Measurements from ENCODE around the gene AMMECR1. TPM values are rescaled to one million over a fixed set of nuclear protein-coding genes. Genes with fewer than 3 reads are reported as not detected.

The AMMECR1 gene
- polyA plus RNA-seq, 1 donor from 2014 or later, result 3.7 TPM

DNA sequence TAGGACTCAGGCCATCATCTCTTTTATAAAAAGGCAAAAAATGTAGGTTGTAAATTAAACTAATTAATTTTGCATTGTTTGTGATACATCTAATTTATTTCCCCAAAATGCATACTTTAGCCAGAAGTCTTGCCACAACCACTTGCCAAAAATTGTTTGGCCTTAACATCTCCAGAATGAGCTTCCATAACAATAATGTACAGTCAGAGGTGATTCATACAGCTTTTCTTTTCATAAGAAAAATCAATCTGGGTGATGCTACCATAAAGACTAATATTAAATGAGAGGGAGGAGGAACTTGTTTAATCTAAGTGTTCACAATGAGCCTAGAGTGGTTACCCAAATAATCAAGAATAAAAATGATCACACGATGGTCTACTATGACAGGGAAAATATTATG, 59.3 kb downstream of the AMMECR1 start:
- Histone ChIP-seq H3F3A (ENCODE audit: insufficient read depth, low read length, poor library complexity, severe bottlenecking) (no peaks in the 10 kb centered on the region), H3K9ac (ENCODE audit: low read length) (no peak overlapping the region), H3K4me2 (ENCODE audit: low read length) (no peak overlapping the region), H3K79me2 (replicated peaks; ENCODE audit: insufficient read depth, low read length) (no peaks in the 10 kb centered on the region), H2AFZ (ENCODE audit: low read depth, low read length) (no peak overlapping the region), H3K9me2 (ENCODE audit: insufficient read depth, low read length) (no peaks in the 10 kb centered on the region), H3K27ac (ENCODE audit: low read length) (no peak overlapping the region), H4K20me1 (ENCODE audit: insufficient read depth) (no peaks in the 10 kb centered on the region), H3K9me3 (ENCODE audit: low read length) (no peaks in the 10 kb centered on the region), H3K4me3 (ENCODE audit: low read length) (no peak overlapping the region), H3K36me3 (ENCODE audit: insufficient read depth, low read length) (no peaks in the 10 kb centered on the region), H3K27me3 (ENCODE audit: insufficient read depth, low read depth, low read length) (no peaks in the 10 kb centered on the region)
- TF ChIP-seq POLR2AphosphoS5 (IDR thresholded peaks at IDR 0.05) (no peak), RAD21 (conservative IDR thresholded peaks at IDR 0.05) (no peak), SMC3 (conservative IDR thresholded peaks at IDR 0.05; ENCODE audit: poor library complexity) (no peak), EP300 (conservative IDR thresholded peaks at IDR 0.05; ENCODE audit: poor library complexity, severe bottlenecking) (no peak), MXI1 (conservative IDR thresholded peaks at IDR 0.05; ENCODE audit: poor library complexity, severe bottlenecking) (no peak), EZH2 (IDR thresholded peaks at IDR 0.05; ENCODE audit: borderline replicate concordance, insufficient read depth, low read length, poor library complexity, severe bottlenecking) (no peak), TAF1 (IDR thresholded peaks at IDR 0.05; ENCODE audit: low read depth) (no peak)
- TF ChIP-seq, protein P1, sequence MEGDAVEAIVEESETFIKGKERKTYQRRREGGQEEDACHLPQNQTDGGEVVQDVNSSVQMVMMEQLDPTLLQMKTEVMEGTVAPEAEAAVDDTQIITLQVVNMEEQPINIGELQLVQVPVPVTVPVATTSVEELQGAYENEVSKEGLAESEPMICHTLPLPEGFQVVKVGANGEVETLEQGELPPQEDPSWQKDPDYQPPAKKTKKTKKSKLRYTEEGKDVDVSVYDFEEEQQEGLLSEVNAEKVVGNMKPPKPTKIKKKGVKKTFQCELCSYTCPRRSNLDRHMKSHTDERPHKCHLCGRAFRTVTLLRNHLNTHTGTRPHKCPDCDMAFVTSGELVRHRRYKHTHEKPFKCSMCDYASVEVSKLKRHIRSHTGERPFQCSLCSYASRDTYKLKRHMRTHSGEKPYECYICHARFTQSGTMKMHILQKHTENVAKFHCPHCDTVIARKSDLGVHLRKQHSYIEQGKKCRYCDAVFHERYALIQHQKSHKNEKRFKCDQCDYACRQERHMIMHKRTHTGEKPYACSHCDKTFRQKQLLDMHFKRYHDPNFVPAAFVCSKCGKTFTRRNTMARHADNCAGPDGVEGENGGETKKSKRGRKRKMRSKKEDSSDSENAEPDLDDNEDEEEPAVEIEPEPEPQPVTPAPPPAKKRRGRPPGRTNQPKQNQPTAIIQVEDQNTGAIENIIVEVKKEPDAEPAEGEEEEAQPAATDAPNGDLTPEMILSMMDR (IDR thresholded peaks at IDR 0.05; ENCODE audit: poor library complexity, severe bottlenecking), result no peak
- TF ChIP-seq, protein P2, sequence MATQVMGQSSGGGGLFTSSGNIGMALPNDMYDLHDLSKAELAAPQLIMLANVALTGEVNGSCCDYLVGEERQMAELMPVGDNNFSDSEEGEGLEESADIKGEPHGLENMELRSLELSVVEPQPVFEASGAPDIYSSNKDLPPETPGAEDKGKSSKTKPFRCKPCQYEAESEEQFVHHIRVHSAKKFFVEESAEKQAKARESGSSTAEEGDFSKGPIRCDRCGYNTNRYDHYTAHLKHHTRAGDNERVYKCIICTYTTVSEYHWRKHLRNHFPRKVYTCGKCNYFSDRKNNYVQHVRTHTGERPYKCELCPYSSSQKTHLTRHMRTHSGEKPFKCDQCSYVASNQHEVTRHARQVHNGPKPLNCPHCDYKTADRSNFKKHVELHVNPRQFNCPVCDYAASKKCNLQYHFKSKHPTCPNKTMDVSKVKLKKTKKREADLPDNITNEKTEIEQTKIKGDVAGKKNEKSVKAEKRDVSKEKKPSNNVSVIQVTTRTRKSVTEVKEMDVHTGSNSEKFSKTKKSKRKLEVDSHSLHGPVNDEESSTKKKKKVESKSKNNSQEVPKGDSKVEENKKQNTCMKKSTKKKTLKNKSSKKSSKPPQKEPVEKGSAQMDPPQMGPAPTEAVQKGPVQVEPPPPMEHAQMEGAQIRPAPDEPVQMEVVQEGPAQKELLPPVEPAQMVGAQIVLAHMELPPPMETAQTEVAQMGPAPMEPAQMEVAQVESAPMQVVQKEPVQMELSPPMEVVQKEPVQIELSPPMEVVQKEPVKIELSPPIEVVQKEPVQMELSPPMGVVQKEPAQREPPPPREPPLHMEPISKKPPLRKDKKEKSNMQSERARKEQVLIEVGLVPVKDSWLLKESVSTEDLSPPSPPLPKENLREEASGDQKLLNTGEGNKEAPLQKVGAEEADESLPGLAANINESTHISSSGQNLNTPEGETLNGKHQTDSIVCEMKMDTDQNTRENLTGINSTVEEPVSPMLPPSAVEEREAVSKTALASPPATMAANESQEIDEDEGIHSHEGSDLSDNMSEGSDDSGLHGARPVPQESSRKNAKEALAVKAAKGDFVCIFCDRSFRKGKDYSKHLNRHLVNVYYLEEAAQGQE (IDR thresholded peaks at IDR 0.05; ENCODE audit: borderline replicate concordance), result no peak

DNA sequence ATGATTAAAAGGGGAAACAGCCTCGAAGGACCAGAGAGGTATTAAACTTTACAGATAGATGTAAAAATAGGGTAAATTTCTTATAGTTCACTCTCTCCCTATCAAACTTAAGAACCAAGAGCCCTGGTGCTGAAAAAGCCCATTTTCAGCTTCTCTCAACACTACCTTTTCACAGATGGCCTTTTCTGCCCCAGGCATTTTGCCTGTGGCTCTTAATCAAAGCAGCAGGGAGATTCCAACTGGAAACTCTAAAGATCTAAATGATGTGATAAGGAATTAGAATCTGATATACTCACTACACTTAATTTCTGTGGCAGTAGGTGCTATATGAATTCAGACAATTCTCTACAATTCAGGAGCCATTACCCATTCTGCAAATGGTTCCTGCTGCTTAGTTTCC, 60.0 kb downstream of the AMMECR1 start:
- Histone ChIP-seq H3K4me3 (ENCODE audit: low read length) (no peak overlapping the region), H3K9ac (ENCODE audit: low read length) (no peak overlapping the region), H3K9me2 (ENCODE audit: insufficient read depth, low read length) (no peaks in the 10 kb centered on the region), H2AFZ (ENCODE audit: low read depth, low read length) (no peak overlapping the region), H3K9me3 (ENCODE audit: low read length) (no peaks in the 10 kb centered on the region), H3K79me2 (replicated peaks; ENCODE audit: insufficient read depth, low read length) (no peaks in the 10 kb centered on the region), H3K27ac (ENCODE audit: low read length) (no peak overlapping the region), H4K20me1 (ENCODE audit: insufficient read depth) (no peaks in the 10 kb centered on the region), H3K36me3 (ENCODE audit: insufficient read depth, low read length) (no peaks in the 10 kb centered on the region), H3K4me2 (ENCODE audit: low read length) (no peak overlapping the region), H3K27me3 (ENCODE audit: insufficient read depth, low read depth, low read length) (no peaks in the 10 kb centered on the region), H3F3A (ENCODE audit: insufficient read depth, low read length, poor library complexity, severe bottlenecking) (no peaks in the 10 kb centered on the region)
- TF ChIP-seq SMC3 (conservative IDR thresholded peaks at IDR 0.05; ENCODE audit: poor library complexity) (no peak), MXI1 (conservative IDR thresholded peaks at IDR 0.05; ENCODE audit: poor library complexity, severe bottlenecking) (no peak), RAD21 (conservative IDR thresholded peaks at IDR 0.05) (no peak), TAF1 (IDR thresholded peaks at IDR 0.05; ENCODE audit: low read depth) (no peak), EZH2 (IDR thresholded peaks at IDR 0.05; ENCODE audit: borderline replicate concordance, insufficient read depth, low read length, poor library complexity, severe bottlenecking) (no peak), POLR2AphosphoS5 (IDR thresholded peaks at IDR 0.05) (no peak), EP300 (conservative IDR thresholded peaks at IDR 0.05; ENCODE audit: poor library complexity, severe bottlenecking) (no peak)
- TF ChIP-seq, protein P1 (IDR thresholded peaks at IDR 0.05; ENCODE audit: poor library complexity, severe bottlenecking), result no peak
- TF ChIP-seq, protein P2 (IDR thresholded peaks at IDR 0.05; ENCODE audit: borderline replicate concordance), result no peak

Data from neural cell (in vitro differentiated cells).